Lower leg skin (tissue), 3 donors: ENCODE results near the gene NR1D1.

ENCODE experiments used
- CTCF ChIP-seq, 3 donors: fragments of 450-650 bp; IDR thresholded peaks; one replicate each; pipeline ENCODE4 v1.5.1; 2016; ENCODE audit warnings: antibody characterized with exemption in 3 of 3, mild to moderate bottlenecking in 3 of 3, moderate library complexity in 2 of 3
- POLR2A ChIP-seq, 2 donors: fragments of 450-650 bp; IDR thresholded peaks; one replicate each; pipeline ENCODE4 v1.6.1; 2016 to 2017; ENCODE audit warnings: antibody characterized with exemption in 2 of 2, mild to moderate bottlenecking in 1 of 2, moderate library complexity in 1 of 2

DNA sequence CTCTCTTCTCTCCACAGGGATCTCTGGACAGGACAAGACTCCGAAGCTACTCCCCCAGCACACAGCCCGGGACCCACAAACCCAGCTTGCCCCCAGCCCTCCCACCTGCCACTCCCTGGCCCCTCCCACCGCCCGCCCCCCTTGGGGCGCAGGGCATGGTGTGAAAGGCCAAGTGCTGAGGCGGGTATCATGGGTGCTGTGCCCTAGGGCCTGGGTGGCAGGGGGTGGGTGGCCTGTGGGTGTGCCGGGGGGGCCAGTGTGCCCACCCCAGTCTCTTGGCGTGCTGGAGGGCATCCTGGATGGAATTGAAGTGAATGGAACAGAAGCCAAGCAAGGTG lies 26.2 kb downstream of the NR1D1 start:
- no peak for TF ChIP-seq POLR2A (IDR thresholded peaks at IDR 0.05)
- TF ChIP-seq CTCF (IDR thresholded peaks at IDR 0.05): no peak
